Measurements from ENCODE around the gene PIK3C3. TPM values are rescaled to one million over a fixed set of nuclear protein-coding genes. Genes with fewer than 3 reads are reported as not detected.

The PIK3C3 gene
- total RNA-seq, 1 donor from 2014 or later: 32.5 TPM

DNA sequence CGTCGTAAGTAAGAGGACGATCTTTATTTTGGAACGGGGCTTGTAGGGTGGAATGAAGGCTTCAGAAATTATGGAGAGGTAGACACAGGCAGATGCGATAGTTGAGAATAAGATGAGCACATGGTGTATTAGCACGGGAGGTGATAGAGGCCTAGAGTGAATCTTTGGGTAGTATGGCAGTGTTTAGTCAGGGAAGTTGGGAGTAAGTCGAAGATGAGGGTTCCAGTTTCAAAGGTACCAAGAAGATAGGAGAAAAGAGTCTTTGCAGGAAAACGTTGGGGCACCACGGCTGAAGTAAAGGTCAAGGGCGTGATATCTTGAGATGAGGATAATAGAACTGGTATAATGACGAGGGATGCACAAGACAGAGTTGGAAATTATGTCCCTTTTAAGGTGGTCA lies 654 bp downstream of the PIK3C3 start:
- DNase-seq (ENCODE audit: low spot score): no peak
- intact Hi-C loops (cut with DNase I): no loop called here

DNA sequence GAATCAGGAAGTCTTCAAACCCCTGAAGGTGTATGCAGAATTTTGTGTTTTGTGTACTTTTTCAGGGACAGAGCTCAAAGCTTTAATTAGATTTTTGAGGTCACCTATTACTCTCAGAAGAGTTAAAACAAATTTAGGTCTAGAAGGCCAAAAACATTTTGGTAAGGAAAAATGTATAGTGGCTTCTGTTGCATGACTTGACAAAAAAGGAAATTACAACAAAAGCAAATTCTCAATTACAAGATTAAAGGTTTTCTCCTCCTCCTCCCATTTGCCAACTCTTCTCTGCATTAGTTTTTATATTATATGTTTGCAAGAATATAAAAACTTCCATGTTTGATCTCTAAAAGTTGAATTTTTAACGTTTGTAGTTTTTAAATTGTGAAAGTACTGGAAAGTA lies 4.0 kb downstream of the PIK3C3 start:
- DNase-seq (ENCODE audit: low spot score): no peak
- intact Hi-C loops (cut with DNase I): no loop called here

DNA sequence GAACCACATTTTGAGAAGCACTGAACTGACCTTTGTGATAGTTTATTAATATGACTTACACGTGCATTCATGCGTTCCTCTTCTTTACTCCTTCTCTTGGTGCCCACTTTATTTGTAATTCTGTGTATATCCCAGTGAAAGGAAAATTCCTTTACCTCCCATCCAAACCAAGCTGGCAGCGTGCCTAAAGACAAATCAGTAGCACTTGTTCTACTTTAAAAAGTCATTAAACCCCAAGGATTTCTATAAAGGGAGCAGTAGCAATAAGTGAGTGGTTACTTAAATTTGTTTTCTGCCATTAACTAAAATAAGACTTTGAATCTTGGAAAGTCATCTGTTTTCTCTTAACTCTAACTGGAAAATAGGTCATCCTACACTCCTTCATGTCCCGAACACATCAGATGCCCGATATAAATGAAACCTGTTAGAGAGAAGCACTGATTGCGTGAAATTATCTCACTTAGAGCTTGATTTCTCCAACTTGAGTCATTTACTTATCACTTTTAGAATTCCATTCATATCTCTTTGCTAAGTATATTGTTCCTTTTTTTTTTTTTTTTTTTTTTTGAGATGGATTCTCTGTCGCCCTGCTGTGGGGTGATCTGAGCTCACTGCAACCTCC lies 10.7 kb downstream of the PIK3C3 start:
- intact Hi-C loops (cut with DNase I): no loop called here
- no peak for DNase-seq (ENCODE audit: low spot score)

DNA sequence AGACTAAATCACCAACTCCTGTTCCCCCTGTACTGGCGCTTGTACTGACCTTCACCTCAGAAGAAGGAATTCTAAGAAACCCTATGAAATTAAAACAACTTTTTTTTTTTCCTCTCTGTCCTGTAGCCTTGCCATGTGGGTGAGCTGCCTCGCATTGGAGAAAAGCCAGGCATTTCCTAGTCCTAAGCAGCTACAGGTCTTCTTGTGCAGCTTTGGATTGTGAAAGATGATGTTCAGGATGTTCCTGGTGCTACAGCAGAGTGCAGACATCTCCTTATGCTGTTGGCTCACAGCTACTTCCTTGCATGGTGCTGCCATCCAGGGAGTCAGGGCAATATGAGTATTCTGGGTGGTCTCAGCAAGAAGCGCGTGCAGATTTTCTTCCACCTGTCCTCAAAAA lies 11.9 kb downstream of the PIK3C3 start:
- intact Hi-C loops (cut with DNase I): no loop called here
- DNase-seq (ENCODE audit: low spot score): no peak

DNA sequence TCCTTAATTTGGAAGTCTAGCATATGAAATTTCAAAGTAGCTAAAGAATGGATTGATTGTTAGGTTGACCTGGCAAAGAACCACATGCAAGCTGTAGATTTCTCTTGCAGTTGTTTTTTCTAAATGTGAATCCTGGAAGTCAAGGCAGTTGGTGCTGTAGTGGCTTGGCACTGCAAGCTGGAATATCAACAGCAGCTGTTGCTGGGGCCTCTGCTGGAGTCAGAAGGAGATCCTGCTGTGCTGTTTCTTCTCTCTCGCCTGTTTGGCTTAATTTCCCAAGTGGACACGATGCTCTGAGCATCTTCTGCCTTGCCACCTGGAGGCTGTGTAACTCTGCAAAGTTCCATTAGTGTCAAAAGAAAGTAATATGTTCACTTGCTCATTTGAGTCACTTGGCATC lies 12.6 kb downstream of the PIK3C3 start:
- DNase-seq (ENCODE audit: low spot score): no peak
- intact Hi-C loops (cut with DNase I): no loop called here

DNA sequence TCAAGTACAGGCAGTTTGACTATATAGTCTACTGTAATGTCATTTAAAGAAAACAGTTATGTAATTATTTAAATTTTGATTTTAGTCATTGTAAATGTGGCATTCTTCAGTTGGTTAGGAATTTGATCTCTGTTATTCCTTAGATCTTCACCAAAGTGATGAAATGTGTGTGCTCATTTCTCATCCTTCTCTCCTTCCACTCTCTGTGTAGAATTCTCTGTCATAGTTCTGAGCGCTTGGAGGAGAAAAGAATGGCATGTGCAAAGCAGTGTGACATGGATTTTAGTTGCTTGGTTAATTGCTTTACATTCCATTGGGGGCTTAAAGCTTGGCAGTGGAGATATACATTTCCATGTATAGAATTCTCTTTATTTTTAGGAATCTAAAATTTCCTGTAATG lies 14.8 kb downstream of the PIK3C3 start:
- DNase-seq (ENCODE audit: low spot score): no peak
- intact Hi-C loops (cut with DNase I): no loop called here

DNA sequence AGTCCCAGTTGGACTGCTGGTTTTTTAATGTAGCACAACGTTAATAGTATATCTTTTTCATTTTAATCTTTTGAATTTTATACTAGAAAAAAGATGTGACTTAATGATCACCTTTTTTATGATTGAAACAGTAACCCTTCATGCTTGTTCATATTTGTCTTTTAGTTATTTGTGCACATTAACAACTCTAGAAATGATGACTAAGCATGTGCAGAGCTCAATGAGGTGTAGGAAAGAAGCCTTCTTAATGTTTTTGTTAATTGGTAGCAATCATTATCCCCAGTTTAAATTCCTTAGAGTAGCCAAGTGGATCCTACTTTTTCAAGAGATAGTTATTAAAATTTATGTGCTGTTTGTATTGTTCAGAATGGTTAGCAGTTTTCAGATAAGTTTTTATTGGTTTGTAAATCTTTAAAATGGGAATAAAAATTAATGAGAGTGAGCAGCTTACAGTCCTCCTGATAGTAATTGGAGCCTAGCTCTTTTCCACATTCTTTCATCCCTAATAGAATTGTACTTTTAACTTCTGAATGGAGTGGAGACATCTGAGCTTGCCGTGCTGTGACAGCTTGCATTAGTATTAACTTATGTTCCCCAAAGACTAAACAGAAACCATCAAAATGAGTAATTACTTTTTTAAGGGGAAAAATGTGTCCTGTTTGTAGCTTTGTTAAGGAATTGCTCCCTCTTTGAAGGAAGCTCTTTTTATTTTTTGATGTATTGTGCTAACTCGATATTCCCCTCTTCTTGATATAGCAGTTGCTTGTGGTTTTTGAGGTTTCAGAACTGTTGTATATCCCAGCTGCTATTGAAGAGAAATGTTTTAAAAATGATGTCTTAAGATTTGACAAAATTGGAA lies 17.3 kb downstream of the PIK3C3 start:
- intact Hi-C loops (cut with DNase I): no loop called here
- no peak for DNase-seq (ENCODE audit: low spot score)

DNA sequence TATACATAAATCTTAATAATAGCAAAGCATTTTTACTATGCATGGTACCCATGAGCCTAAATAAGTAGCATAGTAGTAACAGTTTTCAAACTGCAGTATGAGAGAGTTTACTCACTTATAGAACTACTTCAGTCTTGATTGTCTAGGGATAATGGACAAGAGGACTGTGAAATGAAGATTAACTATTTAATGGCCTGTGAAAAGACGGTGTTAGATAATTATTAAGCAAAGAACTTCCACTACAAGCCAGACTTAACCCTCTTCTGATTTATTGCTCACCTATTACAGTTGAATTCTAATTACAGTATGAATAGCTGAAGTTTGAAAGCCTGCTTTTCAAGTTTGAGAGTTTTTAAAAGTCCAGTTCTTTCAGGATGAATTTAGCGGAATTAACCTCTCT lies 18.9 kb downstream of the PIK3C3 start:
- intact Hi-C loops (cut with DNase I): no loop called here
- DNase-seq (ENCODE audit: low spot score): no peak

DNA sequence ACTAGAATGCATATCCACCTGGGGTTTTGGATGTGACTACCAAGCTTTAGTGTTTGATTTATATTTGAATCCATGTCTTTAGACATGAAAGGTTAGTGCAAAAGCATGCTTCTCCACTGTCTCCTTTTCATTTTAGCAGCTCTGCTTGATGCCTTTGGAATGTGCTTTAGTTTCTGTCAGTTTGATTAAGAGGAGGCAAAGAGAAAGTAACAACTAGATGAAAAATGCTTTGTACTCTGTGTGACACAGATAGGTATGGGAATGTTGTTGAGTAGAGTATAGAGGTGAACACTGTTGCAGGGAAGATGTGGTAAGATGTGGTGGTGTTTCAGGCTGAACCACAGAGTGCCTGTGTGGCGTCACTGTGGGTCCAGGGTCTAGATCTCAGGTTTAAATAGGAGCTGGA lies 19.8 kb downstream of the PIK3C3 start:
- intact Hi-C loops (cut with DNase I): no loop called here

DNA sequence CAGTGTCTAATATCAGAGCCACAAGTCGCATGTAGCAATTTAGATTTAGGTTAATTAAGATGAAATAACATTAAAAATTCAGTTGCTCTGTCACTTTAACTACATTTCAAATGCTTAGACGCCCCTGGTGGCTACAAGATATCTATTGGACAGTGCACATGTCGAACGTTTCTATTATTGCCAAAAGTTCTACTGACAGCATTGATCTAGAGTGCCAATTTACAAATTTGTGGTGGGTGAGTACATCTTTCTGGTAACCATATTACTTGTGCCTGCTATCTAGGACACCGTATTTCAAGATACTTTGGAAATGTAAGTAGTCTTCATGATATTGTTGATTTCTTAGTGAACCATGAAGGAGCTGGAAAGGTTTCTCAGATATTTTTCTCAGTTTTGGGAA lies 20.2 kb downstream of the PIK3C3 start:
- intact Hi-C loops (cut with DNase I): no loop called here

More for the DNA sequence above, 19.8 kb downstream of the PIK3C3 start:
- DNase-seq (ENCODE audit: low spot score): no peak

DNA sequence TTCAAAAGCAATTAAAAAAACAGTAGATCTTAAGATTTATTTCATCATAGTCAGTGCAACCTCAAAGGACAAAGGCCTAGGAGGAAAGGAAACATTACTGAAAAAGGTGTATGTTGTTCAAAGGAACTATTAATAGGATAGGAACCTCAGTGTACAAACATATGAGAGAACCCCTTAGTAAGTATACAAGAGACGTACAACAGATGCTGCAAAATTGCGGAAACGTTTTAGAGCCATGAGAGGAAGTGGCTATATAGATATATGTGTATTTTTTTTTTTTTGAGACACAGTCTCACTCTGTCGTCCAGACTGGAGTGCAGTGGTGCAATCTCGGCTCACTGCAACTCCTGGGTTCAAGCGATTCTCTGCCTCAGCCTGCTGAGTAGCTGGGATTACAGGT lies 22.2 kb downstream of the PIK3C3 start:
- intact Hi-C loops (cut with DNase I): no loop called here
- no peak for DNase-seq (ENCODE audit: low spot score)

More for the DNA sequence above, 20.2 kb downstream of the PIK3C3 start:
- DNase-seq (ENCODE audit: low spot score): no peak

DNA sequence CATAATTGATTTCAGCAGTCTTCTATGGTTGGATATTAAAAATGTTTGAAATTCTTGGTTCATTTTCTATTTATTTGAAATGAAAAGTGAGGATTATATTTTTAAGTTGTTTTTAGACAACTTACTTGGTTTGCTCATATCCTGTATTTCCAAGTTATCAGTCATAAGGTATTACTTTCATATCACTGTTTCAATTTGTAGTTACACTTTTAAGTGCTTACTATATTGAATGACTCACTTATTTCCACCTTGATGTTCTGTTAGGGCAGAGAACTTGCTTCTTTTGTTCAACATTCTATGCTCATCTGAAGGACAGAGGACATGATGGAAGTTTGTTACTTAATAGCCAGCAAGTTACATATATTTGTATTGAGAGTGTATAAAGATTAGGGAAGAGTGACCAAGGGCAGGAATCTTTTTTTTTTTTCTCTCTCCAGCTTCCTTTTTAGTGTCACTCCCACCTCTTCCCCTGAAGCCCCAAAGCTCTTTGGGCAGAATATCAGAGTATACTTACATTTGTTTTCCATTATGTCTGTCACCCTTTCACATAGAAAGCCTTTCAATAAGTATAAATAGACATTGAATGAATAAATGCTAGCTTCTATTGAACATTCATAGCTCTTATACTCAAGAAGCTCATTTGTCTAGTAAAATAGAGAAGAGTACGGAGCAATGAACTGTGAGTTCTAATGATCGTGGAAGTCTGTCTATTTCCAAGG lies 28.1 kb downstream of the PIK3C3 start:
- intact Hi-C loops (cut with DNase I): no loop called here
- DNase-seq (ENCODE audit: low spot score): no peak

DNA sequence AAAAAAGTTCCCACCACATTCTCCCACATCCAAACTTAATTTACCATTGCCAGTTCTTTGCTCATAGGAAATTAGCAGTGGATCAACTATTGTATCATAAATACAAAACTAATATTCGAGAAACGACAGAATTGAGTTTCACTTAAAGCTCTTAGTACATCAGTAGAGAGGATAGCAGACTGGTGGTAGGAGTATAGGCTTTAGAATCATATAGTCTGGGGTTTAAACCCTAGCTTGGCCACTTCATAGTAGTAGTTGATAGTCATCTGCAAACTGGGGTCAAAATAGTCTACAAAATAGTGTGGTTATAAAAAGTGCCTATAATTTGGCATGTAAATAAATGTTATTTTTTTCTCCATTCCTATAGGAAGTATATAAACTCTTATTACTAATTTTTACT lies 30.9 kb downstream of the PIK3C3 start:
- DNase-seq (ENCODE audit: low spot score): no peak
- intact Hi-C loops (cut with DNase I): no loop called here

DNA sequence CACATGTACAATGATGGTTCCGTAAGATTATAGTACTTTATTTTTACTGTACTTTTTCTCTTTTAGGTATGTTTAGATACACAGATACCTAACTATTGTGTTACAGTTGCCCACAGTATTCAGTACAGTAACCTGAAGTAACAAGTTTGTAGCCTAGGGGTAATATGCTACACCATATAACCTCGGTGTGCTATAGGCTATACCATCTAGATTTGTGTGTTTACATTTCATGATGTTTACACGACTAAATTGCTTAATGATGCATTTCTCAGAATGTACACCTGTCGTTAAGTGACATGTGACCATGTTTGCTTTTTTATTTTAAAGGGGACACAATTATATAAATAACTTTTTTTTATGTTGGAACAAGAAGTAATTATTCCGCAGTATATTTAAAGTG lies 34.5 kb downstream of the PIK3C3 start:
- intact Hi-C loops (cut with DNase I): no loop called here
- no peak for DNase-seq (ENCODE audit: low spot score)

DNA sequence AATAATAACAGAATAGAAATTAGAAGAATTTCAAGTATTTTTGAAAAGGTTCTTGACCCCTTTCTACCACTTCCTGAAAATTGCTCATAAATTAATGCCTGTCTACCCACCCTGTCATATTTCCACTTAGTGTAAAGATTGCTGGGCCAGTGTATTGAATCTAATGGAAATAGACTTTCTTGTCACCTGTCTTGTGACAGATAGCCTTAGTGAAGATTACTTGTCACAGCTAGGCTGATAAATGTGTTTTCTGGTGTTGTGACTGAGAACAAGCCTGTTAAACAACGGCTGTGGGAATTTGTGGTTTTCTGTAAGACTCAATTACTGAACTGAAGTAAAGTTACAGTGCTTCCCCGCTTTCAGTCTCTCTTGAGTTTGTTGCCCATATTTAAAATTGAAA lies 37.0 kb downstream of the PIK3C3 start:
- intact Hi-C loops (cut with DNase I): no loop called here
- DNase-seq (ENCODE audit: low spot score): no peak

DNA sequence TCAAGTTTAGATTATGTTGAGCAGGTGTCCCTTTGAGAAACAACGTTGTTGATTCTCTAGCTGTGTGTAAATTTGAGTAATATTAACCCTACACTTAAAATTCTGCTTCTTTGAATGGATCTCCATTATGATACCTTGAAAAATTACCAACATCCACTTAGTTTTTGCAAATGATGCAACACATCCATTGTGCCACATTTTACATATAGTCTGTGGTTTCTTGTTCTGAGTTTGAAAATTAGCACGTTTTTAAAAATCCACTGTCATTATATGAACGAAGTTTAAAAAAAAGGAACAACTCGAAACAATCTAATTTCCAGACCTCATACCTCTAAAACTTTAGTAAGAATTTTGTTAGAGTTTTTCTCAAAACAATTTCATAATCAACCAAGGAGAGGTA lies 37.7 kb downstream of the PIK3C3 start:
- intact Hi-C loops (cut with DNase I): no loop called here
- DNase-seq (ENCODE audit: low spot score): no peak

DNA sequence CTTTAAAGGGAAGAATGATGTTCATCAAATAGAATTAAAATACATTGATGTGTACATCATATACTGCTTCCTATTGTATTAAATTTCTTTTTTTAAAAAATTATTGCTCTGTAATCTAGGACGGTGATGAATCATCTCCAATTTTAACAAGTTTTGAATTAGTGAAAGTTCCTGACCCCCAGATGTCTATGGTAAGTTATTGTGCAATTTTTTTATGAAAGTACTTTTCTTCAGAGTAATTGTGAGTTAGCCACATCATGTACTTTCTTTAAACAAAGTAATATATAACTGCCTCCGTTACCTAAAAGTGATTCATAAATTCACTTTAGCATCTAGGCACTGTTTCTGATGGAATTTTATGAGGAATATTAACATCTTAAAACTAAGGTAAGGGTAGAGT lies 38.1 kb downstream of the PIK3C3 start:
- intact Hi-C loops (cut with DNase I): no loop called here
- DNase-seq (ENCODE audit: low spot score): no peak

DNA sequence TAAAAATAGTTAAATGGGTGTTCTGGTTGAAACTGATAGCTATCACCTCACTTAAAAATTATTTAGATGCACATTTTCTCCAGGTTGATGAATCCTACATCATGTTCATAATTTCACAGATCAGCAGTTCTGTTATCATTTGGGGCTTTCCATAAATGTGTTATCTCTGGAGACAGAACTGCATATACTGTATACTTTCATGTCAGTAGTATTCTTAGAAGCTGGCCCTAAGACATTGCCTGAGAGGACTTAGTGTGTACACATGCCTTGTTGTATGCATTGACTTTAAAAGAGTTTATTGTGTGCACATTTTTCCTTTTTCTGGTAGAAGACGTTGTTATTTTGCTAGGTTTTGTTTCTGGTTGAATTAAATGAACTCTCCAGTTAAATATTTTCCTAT lies 41.0 kb downstream of the PIK3C3 start:
- intact Hi-C loops (cut with DNase I): no loop called here
- no peak for DNase-seq (ENCODE audit: low spot score)

DNA sequence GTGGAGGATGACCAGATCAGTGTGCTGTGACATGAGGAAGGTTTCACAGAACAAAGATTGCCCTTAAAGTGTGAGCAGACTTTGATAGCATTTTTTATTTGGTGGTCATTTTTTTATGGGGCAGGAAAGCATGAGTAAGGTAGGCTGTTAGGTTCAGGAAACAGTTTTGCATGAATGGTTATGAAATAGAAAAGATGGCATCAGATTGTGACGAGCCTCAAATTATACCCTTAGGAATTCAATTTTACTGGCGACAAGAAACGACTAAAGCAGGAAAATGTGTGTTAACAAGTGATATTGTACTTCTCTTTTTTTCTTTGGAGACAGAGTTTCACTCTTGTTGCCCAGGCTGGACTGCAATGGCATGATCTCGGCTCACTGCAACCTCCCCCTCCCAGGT lies 44.7 kb downstream of the PIK3C3 start:
- DNase-seq (ENCODE audit: low spot score): no peak
- intact Hi-C loops (cut with DNase I): no loop called here

DNA sequence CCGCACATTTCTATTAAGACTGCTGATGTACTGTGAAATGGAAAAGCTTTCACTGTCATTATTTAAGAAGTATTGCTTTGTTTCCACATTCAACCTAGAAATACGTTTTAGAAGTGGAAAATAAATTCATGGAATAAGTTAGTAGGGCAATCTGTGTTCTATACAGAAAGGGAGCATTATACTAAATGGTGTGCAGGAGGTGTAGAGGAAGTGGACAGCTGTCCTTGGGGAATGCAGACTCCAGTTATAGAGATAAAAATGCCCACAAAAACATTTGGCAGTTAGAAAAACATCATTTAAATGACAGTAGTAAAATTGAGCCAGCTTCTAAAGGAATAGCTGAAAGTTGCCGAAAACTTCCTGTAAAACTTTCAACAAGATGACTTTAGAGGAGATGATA lies 46.8 kb downstream of the PIK3C3 start:
- DNase-seq (ENCODE audit: low spot score): no peak
- intact Hi-C loops (cut with DNase I): no loop called here

DNA sequence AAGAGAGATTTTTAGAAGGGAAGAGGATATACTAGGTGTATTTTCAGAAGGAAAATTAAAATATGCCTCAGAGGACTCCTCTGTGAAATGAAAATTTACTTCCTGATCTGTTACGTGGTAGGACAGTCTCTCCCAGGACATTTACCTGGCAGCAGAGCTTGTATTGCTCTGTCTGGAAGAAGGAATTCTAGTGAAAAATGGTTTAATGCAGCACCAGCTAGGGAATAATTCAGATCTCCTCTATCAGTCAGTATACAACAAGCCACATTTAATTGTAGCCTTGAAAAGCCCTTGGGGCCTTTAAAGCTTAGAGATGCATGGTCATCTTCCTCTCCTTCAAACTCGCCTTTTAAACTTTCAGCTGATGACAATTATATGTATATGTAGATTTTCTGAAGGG lies 49.6 kb downstream of the PIK3C3 start:
- no peak for DNase-seq (ENCODE audit: low spot score)

More for the DNA sequence above, 49.6 kb downstream of the PIK3C3 start:
- intact Hi-C loops (cut with DNase I): no loop called here

Data from cardiac septum (tissue), 1 donor.